ENCODE results near the gene TRIM41. TPM values are rescaled to one million over a fixed set of nuclear protein-coding genes. Genes with fewer than 3 reads are reported as not detected.

The TRIM41 gene
- total and polyA plus RNA-seq, 9 of the 15 experiments (the other 6 are each of a cell fraction or from before 2014, with no cell fraction given), result 1.8 to 47.6 (median 20.9) TPM

DNA sequence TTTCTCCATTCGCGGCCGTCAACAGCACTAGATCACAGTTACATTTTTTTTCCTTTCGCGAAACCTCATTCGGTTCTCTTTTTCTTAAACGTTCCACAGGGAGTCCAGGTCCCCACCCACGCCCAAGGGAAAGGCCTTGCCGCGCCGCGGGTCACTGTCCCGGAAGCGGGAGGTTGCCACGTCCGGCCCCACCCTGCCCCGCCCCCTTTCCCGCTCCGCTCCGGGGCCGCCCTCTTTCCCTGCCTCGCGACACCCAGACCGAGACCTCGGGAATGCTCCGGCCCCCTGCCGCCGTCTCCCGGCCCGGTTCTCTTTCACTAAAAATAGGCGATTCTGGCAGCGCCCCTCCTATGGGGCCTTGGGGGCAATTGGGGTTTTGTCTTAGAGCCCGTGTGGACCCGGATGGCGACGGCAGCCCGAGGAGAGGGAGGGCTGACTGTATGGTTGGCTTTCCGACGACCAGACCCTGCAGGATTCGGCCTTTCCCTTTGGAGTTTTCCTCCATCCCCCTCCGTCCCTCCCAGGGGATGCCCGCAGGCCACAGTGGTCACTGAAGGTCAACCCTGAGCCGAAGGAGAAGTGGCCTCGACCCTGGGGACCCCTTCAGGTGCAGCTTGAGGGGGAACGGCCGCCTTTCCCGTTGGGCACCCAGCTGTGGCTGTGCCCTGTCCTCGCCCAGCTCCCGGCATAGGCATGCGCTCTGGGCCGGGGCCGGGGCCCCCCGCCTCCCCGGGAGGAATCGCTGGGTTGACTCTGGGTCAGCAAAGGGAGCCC is 23.4 kb downstream of the TRIM41 start (continued):
- TF ChIP-seq MTA3 (IDR thresholded peaks at IDR 0.05; ENCODE audit: borderline replicate concordance), result peak; percentile 34; the same call in 1 of the 2 replicates
- TF ChIP-seq, protein P1, sequence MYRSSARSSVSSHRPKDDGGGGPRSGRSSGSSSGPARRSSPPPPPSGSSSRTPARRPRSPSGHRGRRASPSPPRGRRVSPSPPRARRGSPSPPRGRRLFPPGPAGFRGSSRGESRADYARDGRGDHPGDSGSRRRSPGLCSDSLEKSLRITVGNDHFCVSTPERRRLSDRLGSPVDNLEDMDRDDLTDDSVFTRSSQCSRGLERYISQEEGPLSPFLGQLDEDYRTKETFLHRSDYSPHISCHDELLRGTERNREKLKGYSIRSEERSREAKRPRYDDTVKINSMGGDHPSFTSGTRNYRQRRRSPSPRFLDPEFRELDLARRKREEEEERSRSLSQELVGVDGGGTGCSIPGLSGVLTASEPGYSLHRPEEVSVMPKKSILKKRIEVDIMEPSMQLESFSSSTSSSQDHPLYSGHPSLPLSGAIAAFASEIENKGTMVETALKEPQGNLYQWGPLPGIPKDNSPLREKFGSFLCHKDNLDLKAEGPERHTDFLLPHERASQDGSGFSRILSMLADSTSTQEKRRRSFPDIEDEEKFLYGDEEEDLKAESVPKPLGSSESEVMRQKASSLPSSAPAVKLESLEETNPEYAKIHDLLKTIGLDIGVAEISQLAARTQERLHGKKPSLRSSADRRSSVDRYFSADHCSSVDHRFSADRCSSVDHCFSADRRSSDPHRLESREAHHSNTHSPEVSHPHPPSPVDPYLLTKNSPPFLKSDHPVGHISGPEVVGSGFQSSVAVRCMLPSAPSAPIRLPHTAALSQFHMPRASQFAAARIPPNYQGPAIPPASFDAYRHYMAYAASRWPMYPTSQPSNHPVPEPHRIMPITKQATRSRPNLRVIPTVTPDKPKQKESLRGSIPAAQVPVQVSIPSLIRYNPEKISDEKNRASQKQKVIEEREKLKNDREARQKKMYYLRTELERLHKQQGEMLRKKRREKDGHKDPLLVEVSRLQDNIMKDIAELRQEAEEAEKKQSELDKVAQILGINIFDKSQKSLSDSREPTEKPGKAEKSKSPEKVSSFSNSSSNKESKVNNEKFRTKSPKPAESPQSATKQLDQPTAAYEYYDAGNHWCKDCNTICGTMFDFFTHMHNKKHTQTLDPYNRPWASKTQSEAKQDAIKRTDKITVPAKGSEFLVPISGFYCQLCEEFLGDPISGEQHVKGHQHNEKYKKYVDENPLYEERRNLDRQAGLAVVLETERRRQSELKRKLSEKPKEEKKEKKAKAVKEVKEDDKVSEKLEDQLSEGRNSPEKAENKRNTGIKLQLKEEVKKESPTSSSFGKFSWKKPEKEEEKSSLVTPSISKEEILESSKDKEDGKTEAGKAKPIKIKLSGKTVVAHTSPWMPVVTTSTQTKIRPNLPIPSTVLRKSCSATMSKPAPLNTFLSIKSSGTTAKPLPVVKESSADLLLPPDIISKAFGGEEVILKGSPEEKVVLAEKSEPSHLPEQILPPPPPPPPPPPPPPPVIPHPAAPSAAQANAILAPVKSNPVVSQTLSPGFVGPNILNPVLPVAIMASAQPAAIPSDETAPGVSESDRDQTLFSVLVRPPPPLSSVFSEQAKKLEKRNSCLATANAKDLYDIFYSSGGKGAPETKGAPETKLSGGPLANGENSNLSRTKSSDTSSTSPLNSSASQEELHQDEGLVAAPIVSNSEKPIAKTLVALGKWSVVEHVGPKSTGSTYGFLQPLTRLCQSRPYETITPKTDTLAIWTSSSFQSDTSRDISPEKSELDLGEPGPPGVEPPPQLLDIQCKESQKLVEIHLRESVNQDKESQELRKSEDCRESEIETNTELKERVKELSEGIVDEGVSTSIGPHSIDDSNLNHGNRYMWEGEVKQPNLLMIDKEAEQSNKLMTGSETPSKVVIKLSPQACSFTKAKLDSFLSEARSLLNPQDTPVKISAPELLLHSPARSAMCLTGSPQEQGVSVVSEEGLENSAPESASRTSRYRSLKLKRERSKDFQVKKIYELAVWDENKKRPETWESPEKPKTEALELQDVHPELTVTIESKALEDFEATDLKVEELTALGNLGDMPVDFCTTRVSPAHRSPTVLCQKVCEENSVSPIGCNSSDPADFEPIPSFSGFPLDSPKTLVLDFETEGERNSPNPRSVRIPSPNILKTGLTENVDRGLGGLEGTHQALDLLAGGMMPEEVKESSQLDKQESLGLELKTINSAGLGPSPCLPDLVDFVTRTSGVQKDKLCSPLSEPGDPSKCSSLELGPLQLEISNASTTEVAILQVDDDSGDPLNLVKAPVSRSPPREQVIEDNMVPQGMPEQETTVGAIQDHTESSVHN (IDR thresholded peaks at IDR 0.05; ENCODE audit: borderline replicate concordance in 1 of 2, low read depth in 1 of 2), result no peak
- no peak for TF ChIP-seq PPARD (CRISPR knock-in tag; IDR thresholded peaks at IDR 0.05)
- TF ChIP-seq GABPA (tag; conservative IDR thresholded peaks at IDR 0.05; ENCODE audit: low read depth), result peak; percentile 92
- no peak for TF ChIP-seq ZEB2 (IDR thresholded peaks at IDR 0.05)
- TF ChIP-seq CBX2 (IDR thresholded peaks at IDR 0.05; ENCODE audit: insufficient read depth, low read length, poor library complexity, severe bottlenecking), result no peak
- no peak for TF ChIP-seq DIDO1 (tag; IDR thresholded peaks at IDR 0.05; ENCODE audit: low read depth)
- no peak for TF ChIP-seq PTRF (tag; IDR thresholded peaks at IDR 0.05)
- no peak for TF ChIP-seq HNRNPH1 (optimal IDR thresholded peaks at IDR 0.05; ENCODE audit: low read depth, low read length)
- TF ChIP-seq TSC22D4 (tag; IDR thresholded peaks at IDR 0.05), result no peak
- no peak; a peak in 1 of 4 replicates for TF ChIP-seq FOXA3 (CRISPR knock-in tag; conservative IDR thresholded peaks at IDR 0.05 in 1 of 2, IDR thresholded peaks at IDR 0.05 in 1 of 2)
- no peak for TF ChIP-seq EP300 (IDR thresholded peaks at IDR 0.05; ENCODE audit: low read length)
- TF ChIP-seq ETS1 (conservative IDR thresholded peaks at IDR 0.05; ENCODE audit: control insufficient read depth, low read depth, low read length), result no peak; the same call in 1 of the 2 replicates
- TF ChIP-seq NUFIP1 (IDR thresholded peaks at IDR 0.05; ENCODE audit: partially characterized antibody), result no peak
- TF ChIP-seq KLF10 (CRISPR knock-in tag; IDR thresholded peaks at IDR 0.05), result no peak
- TF ChIP-seq TGIF2 (CRISPR knock-in tag; IDR thresholded peaks at IDR 0.05), result peak; percentile 47; the same call in 1 of the 2 replicates
- no peak for TF ChIP-seq SMAD2 (IDR thresholded peaks at IDR 0.05; ENCODE audit: low read depth, low read length)
- TF ChIP-seq FOXP1 (CRISPR knock-in tag; IDR thresholded peaks at IDR 0.05), result no peak
- TF ChIP-seq RAD21 (CRISPR knock-in tag; conservative IDR thresholded peaks at IDR 0.05 in 1 of 2, IDR thresholded peaks at IDR 0.05 in 1 of 2), result no peak

All from K562 (cell line).